Fibroblast of lung (primary cell): Measurements from ENCODE around the gene NSUN3. TPM values are rescaled to one million over a fixed set of nuclear protein-coding genes. Genes with fewer than 3 reads are reported as not detected.

Experiments
- polyA plus RNA-seq, 2 donors: library from polyadenylated mRNA; depleted of rRNA in 1 of 2; stranded (reverse) in 1 of 2; unstranded in 1 of 2; fragments of >200 nt; gene quantifications; 2 replicates each; pipeline ENCODE4 v1.2.1, GENCODE V29; 2011 to 2012; ENCODE audit warnings: missing spikeins in 1 of 2
- total RNA-seq: library from RNA; depleted of rRNA; stranded (reverse); fragments of >200 nt; gene quantifications from 2 replicates; pipeline ENCODE4 v1.2.1, GENCODE V29; 2014

The NSUN3 gene
- total and polyA plus RNA-seq, 2 donors (not counting 1 experiment from before 2014, with no cell fraction given) = 6.2 to 23.1 TPM

Other genes starting within 250 kb of the NSUN3 start
- 33.0 and 48.8 TPM in 2 replicates for gene PROS1, start 89.2 kb upstream of the NSUN3 start, total RNA-seq
- 20.7 and 30.2 TPM in 2 replicates for gene PROS1, start 89.2 kb upstream of the NSUN3 start, polyA plus RNA-seq
- 8.4 and 11.6 TPM in 2 replicates for gene ARL13B, start 82.9 kb upstream of the NSUN3 start, total RNA-seq
- gene ARL13B, start 82.9 kb upstream of the NSUN3 start, polyA plus RNA-seq = 7.8 and 10.7 TPM in 2 replicates
- gene STX19, start 34.5 kb upstream of the NSUN3 start, total RNA-seq = not detected in 2 replicates
- gene STX19, start 34.5 kb upstream of the NSUN3 start, polyA plus RNA-seq = not detected in 2 replicates
- 6.9 and 7.2 TPM in 2 replicates for gene DHFR2, start 145 bp upstream of the NSUN3 start, total RNA-seq
- 2.7 and 4.3 TPM in 2 replicates for gene DHFR2, start 145 bp upstream of the NSUN3 start, polyA plus RNA-seq